ENCODE results near the gene GBX2.

GRCh38 chr2:236137066-236137465, 31.1 kb downstream of the GBX2 start:
- TF ChIP-seq EZH2phosphoT487 (IDR thresholded peaks at IDR 0.05; ENCODE audit: insufficient read depth, low read depth) (no peak), EZH2 (IDR thresholded peaks at IDR 0.05; ENCODE audit: insufficient read depth, poor library complexity, severe bottlenecking) (no peak)
